SK-N-SH (cell line): ENCODE measurements around the gene ISM1. TPM values are rescaled to one million over a fixed set of nuclear protein-coding genes. Genes with fewer than 3 reads are reported as not detected.

Experiments used
- CTCF ChIA-PET: fragments of 300-600, 350-600 bp; formaldehyde crosslinking; extraction: SDS; loops from one replicate; lab custom pipeline; 2021; lab: Yijun Ruan, JAX
- POLR2A ChIA-PET: fragments of 350-600 bp; sonication (Branson Sonifier 250); formaldehyde crosslinking; extraction: SDS; loops from one replicate; lab custom pipeline; 2020; ENCODE audit warnings: antibody characterized with exemption, inconsistent platforms; lab: Yijun Ruan, JAX
- DNase-seq: peaks from one replicate; pipeline ENCODE4 v3.0.0; 2012
- H2AFZ ChIP-seq: fragments of 200-600 bp; sonication (generic); 2 replicates; pipeline ENCODE4 v1.8.1; 2016; ENCODE audit warnings: antibody characterized with exemption, mild to moderate bottlenecking, low read depth
- H3F3A ChIP-seq: fragments of 200-600 bp; sonication (generic); replicated peaks from 2 replicates; pipeline ENCODE3; 2016; ENCODE audit warnings: antibody characterized with exemption, mild to moderate bottlenecking; ENCODE audit not compliant: insufficient read depth
- H3K27ac ChIP-seq, 2 experiments: fragments of 200-500 bp in 1 of 2; fragments of 200-600 bp in 1 of 2; sonication (Bioruptor generic) in 1 of 2; sonication (generic), shearing (Covaris generic) in 1 of 2; 2 replicates each; pipeline versions ENCODE4 v1.5.1 to v1.6.1; 2014 to 2016; ENCODE audit warnings: low read depth in 2 of 2, inconsistent platforms in 1 of 2, low read length in 1 of 2, mild to moderate bottlenecking in 1 of 2, mixed read lengths in 1 of 2
- H3K27me3 ChIP-seq: fragments of 200-600 bp; sonication (generic), shearing (Covaris generic); 2 replicates; pipeline ENCODE4 v1.6.1; 2016; ENCODE audit warnings: mixed run types; ENCODE audit not compliant: insufficient read depth
- H3K36me3 ChIP-seq, 2 experiments: fragments of 200-500 bp in 1 of 2; fragments of 200-600 bp in 1 of 2; sonication (Bioruptor generic) in 1 of 2; sonication (generic) in 1 of 2; replicated peaks in 1 of 2; 2 replicates each; pipeline versions ENCODE3 to v1.5.1; 2014 to 2016; ENCODE audit warnings: low read length in 1 of 2, mild to moderate bottlenecking in 1 of 2; ENCODE audit not compliant: insufficient read depth in 2 of 2, control insufficient read depth in 1 of 2
- H3K4me1 ChIP-seq, 2 experiments: fragments of 200-500 bp in 1 of 2; fragments of 200-600 bp in 1 of 2; sonication (Bioruptor generic) in 1 of 2; sonication (generic), shearing (Covaris generic) in 1 of 2; 2 replicates each; pipeline versions ENCODE4 v1.5.1 to v1.6.1; 2014 to 2016; ENCODE audit warnings: low read depth in 1 of 2, low read length in 1 of 2, mixed run types in 1 of 2; ENCODE audit not compliant: insufficient read depth in 2 of 2, control insufficient read depth in 1 of 2
- H3K4me2 ChIP-seq: fragments of 200-600 bp; sonication (generic), shearing (Covaris generic); 2 replicates; pipeline ENCODE4 v1.6.1; 2017; ENCODE audit warnings: mixed run types
- H3K4me3 ChIP-seq, 2 experiments: fragments of 200-500 bp in 1 of 2; fragments of 200-600 bp in 1 of 2; sonication (Bioruptor generic) in 1 of 2; sonication (generic), shearing (Covaris generic) in 1 of 2; 2 replicates each; pipeline versions ENCODE4 v1.5.1 to v1.8.1; 2014 to 2016; ENCODE audit warnings: low read depth in 2 of 2, inconsistent platforms in 1 of 2, low read length in 1 of 2, mild to moderate bottlenecking in 1 of 2, mixed read lengths in 1 of 2, moderate library complexity in 1 of 2
- H3K79me2 ChIP-seq: fragments of 200-600 bp; sonication (generic); 2 replicates; pipeline ENCODE4 v1.8.1; 2017; ENCODE audit warnings: mild to moderate bottlenecking; ENCODE audit not compliant: insufficient read depth
- H3K9ac ChIP-seq: fragments of 200-600 bp; sonication (generic); 2 replicates; pipeline ENCODE4 v1.6.1; 2017; ENCODE audit warnings: mixed run types
- H3K9me2 ChIP-seq: fragments of 200-600 bp; sonication (generic); 2 replicates; pipeline ENCODE4 v1.6.1; 2017; ENCODE audit warnings: mixed run types
- H3K9me3 ChIP-seq: fragments of 200-600 bp; sonication (generic); 2 replicates; pipeline ENCODE4 v1.6.1; 2017; ENCODE audit warnings: mixed run types, mild to moderate bottlenecking, moderate library complexity
- H4K20me1 ChIP-seq: fragments of 200-600 bp; sonication (generic); 2 replicates; pipeline ENCODE4 v1.6.1; 2017; ENCODE audit warnings: mild to moderate bottlenecking, mixed run types; ENCODE audit not compliant: insufficient read depth
- CHD2 ChIP-seq: fragments of 150-350 bp; IDR thresholded peaks from 2 replicates; pipeline ENCODE4 v1.6.1; 2018; ENCODE audit warnings: low read length; ENCODE audit not compliant: partially characterized antibody
- FOXJ3 ChIP-seq: sonication (generic); formaldehyde crosslinking; IDR thresholded peaks from 2 replicates; pipeline ENCODE4 v1.5.1; 2020; ENCODE audit warnings: mild to moderate bottlenecking, missing genetic modification reagents
- FOXM1 ChIP-seq: IDR thresholded peaks from 2 replicates; pipeline ENCODE4 v1.4.0; 2012; ENCODE audit warnings: low read depth, mild to moderate bottlenecking
- GABPA ChIP-seq: IDR thresholded peaks from 2 replicates; pipeline ENCODE4 v1.4.0; 2012; ENCODE audit warnings: low read depth, mild to moderate bottlenecking
- GATA2 ChIP-seq: sonication (generic); formaldehyde crosslinking; IDR thresholded peaks from 2 replicates; pipeline ENCODE4 v1.5.0; 2020; ENCODE audit warnings: mild to moderate bottlenecking, missing genetic modification reagents
- NRF1 ChIP-seq: IDR thresholded peaks from 2 replicates; pipeline ENCODE4 v1.6.1; 2012; ENCODE audit warnings: low read depth, mild to moderate bottlenecking, low read length
- POLR2AphosphoS5 ChIP-seq: IDR thresholded peaks from 2 replicates; pipeline ENCODE4 v1.6.1; 2012; ENCODE audit warnings: low read depth, low read length
- RCOR1 ChIP-seq: fragments of 150-350 bp; IDR thresholded peaks from 2 replicates; pipeline ENCODE4 v1.6.1; 2017; ENCODE audit warnings: antibody characterized with exemption, low read length
- RFX5 ChIP-seq: IDR thresholded peaks from 2 replicates; pipeline ENCODE4 v1.6.1; 2012; ENCODE audit warnings: mild to moderate bottlenecking, improper control_type of control experiment, low read length
- SIN3A ChIP-seq: IDR thresholded peaks from 2 replicates; pipeline ENCODE4 v1.6.1; 2012; ENCODE audit warnings: low read depth, mild to moderate bottlenecking, low read length, moderate library complexity, borderline replicate concordance
- SMC3 ChIP-seq: IDR thresholded peaks from 2 replicates; pipeline ENCODE4 v1.6.1; 2012; ENCODE audit warnings: low read depth, low read length, improper control_type of control experiment
- TCF12 ChIP-seq: IDR thresholded peaks from 2 replicates; pipeline ENCODE4 v1.4.0; 2012
- YY1 ChIP-seq: IDR thresholded peaks from 2 replicates; pipeline ENCODE4 v1.4.0; 2012; ENCODE audit warnings: low read depth, mild to moderate bottlenecking
- WGBS: methylation state at CpG from one replicate; pipeline ENCODE4 v1.1.6; 2017; ENCODE audit warnings: low lambda C conversion rate; 5-methylcytosine and 5-hydroxymethylcytosine counted together
- polyA plus RNA-seq, 3 experiments: library from polyadenylated mRNA; depleted of rRNA; stranded (reverse); fragments of >200 nt; gene quantifications; 2 replicates each; pipeline ENCODE4 v1.2.3, GENCODE V29; 2012
- TF ChIP-seq, protein P1 (sequence below): fragments of 150-350 bp; IDR thresholded peaks from 2 replicates; pipeline ENCODE4 v1.6.1; 2017; ENCODE audit warnings: antibody characterized with exemption, low read length, low read depth, borderline replicate concordance
- TF ChIP-seq, protein P2 (sequence below): IDR thresholded peaks from 2 replicates; pipeline ENCODE4; 2012

The ISM1 gene
- polyA plus RNA-seq, 1 of the 3 experiments (the other 2 are of a cell fraction) = not detected

DNA sequence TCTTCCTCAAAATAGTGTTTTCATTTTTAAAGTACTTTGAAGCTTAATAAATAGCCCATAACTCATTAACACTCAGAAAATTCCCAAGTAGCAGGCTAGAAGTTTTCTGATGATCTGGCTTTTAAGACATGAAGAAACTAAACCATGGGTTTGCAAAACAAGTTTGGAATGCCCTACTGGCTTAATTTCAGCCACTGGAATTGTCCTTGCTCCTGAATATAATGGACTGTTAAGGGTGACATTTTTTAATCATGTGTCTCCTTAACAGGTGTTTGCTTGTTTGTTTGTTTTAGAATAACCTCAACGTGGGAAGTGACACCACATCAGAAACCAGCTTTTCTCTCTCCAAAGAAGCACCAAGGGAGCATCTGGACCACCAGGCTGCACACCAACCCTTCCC lies 49.1 kb downstream of the ISM1 start (continued):
- TF ChIP-seq FOXJ3 (CRISPR knock-in tag) (no peak), FOXM1 (no peak), RFX5 (no peak), GABPA (no peak)

DNA sequence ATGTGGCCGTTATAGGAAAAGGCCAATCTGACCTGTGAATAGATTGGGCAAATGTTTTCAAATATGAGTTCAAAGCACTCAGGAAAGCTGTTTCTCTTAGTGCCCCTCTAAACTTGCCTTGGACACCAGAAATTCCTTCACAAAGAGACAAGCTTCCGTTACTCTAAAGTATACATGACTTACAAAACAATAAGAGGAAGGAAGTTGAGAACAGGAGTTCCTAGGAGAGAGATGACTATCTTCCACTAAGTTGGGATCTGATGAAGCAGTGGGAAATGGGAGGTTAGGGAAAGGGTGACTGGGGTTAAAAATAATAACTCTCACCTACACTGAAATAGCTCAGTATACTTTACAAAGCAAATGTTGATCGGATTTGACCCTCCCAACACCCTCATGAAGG lies 50.0 kb downstream of the ISM1 start:
- no peak overlapping the region for H3K4me3 ChIP-seq
- no peak overlapping the region for H2AFZ ChIP-seq
- no peaks in the 10 kb centered on the region for H3K4me1 ChIP-seq
- POLR2A ChIA-PET = no interaction called here
- H3K4me2 ChIP-seq = no peak overlapping the region
- H3K79me2 ChIP-seq = no peaks in the 10 kb centered on the region
- no peaks in the 10 kb centered on the region; the same call in 1 of the 2 replicates for H3K27me3 ChIP-seq
- TF ChIP-seq POLR2AphosphoS5 = no peak
- no peak for TF ChIP-seq SMC3
- TF ChIP-seq RFX5 = no peak
- no peak for TF ChIP-seq SIN3A
- no peak for TF ChIP-seq GATA2 (CRISPR knock-in tag)
- TF ChIP-seq, protein P1, sequence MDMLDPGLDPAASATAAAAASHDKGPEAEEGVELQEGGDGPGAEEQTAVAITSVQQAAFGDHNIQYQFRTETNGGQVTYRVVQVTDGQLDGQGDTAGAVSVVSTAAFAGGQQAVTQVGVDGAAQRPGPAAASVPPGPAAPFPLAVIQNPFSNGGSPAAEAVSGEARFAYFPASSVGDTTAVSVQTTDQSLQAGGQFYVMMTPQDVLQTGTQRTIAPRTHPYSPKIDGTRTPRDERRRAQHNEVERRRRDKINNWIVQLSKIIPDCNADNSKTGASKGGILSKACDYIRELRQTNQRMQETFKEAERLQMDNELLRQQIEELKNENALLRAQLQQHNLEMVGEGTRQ = no peak
- TF ChIP-seq TCF12 = no peak
- TF ChIP-seq CHD2 = no peak
- no peak for TF ChIP-seq YY1
- TF ChIP-seq NRF1 = no peak
- TF ChIP-seq, protein P2, sequence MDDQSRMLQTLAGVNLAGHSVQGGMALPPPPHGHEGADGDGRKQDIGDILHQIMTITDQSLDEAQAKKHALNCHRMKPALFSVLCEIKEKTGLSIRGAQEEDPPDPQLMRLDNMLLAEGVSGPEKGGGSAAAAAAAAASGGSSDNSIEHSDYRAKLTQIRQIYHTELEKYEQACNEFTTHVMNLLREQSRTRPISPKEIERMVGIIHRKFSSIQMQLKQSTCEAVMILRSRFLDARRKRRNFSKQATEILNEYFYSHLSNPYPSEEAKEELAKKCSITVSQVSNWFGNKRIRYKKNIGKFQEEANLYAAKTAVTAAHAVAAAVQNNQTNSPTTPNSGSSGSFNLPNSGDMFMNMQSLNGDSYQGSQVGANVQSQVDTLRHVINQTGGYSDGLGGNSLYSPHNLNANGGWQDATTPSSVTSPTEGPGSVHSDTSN = no peak
- TF ChIP-seq RCOR1 = no peak
- TF ChIP-seq GABPA = no peak
- H3K27ac ChIP-seq = no peak overlapping the region
- 24% methylated on average over 3 of the region's 3 CpGs for WGBS
- no peaks in the 10 kb centered on the region for H3K36me3 ChIP-seq
- no peak for DNase-seq
- no peaks in the 10 kb centered on the region for H3K9me3 ChIP-seq
- H3K9me2 ChIP-seq = no peaks in the 10 kb centered on the region
- H3K9ac ChIP-seq = no peak overlapping the region
- no peaks in the 10 kb centered on the region for H3F3A ChIP-seq
- CTCF ChIA-PET = interaction anchor here (0.6 to 2.2 kb wide), 2 partner anchors 9 to 54 kb away, joined by 3 to 8 read pairs; no protein-coding TSS in a partner anchor
- no peaks in the 10 kb centered on the region for H4K20me1 ChIP-seq
